ENCODE measurements around the gene BYSL. TPM values are rescaled to one million over a fixed set of nuclear protein-coding genes. Genes with fewer than 3 reads are reported as not detected.

Gene BYSL
- total and polyA plus RNA-seq, 4 experiments from 2014 or later, result 3.1 to 9.2 (median 6.1) TPM

- H3K9me3 Mint-ChIP-seq, result no peaks in the 10 kb centered on the region
- DNase-seq, result peak in 1 of 5 donors; percentile 3
- intact Hi-C loops (cut with micrococcal nuclease), result no loop called here
- Histone ChIP-seq H3K9me3 (ENCODE audit: control insufficient read depth in 1 of 2, low read length in 2 of 2) (no peaks in the 10 kb centered on the region), H3K4me1 (ENCODE audit: insufficient read depth, low read length) (peaks cover 82% of the 10 kb centered on the region), H3K27me3 (ENCODE audit: insufficient read depth, low read length) (no peaks in the 10 kb centered on the region), H3K36me3 (ENCODE audit: insufficient read depth, low read length) (peaks cover 12% of the 10 kb centered on the region), H3K4me3 (ENCODE audit: low read length in 2 of 2) (no peak overlapping the region), H3K27ac (ENCODE audit: low read depth, low read length) (no peak overlapping the region)
- H3K4me1 Mint-ChIP-seq, result peaks cover 55 to 90% (median 68%) of the 10 kb centered on the region in 4 donors
- peak overlapping the region; percentile 1 to 88 (median 50) for H3K27ac Mint-ChIP-seq
- peak overlapping the region in 6 of 8 donors; percentile 22 to 54 (median 37) for H3K4me3 Mint-ChIP-seq
- ChIA-PET CTCF (ENCODE audit: partially characterized antibody) (interaction anchor here (0.7 to 2.4 kb wide), 3 partner anchors 38 to 80 kb away, joined by 3 to 7 read pairs (median 3); partner anchors contain the start of genes BYSL and MED20), POLR2A (ENCODE audit: partially characterized antibody) (interaction anchor here (0.9 to 1.4 kb wide), 4 partner anchors 8 to 46 kb away, joined by 3 read pairs; partner anchors contain the start of genes BYSL and MED20)
- peaks cover 21 to 46% of the 10 kb centered on the region in 2 donors for H3K36me3 Mint-ChIP-seq
- no peaks in the 10 kb centered on the region for H3K27me3 Mint-ChIP-seq
Measured at GRCh38 chr6:41964201-41964887, 43.0 kb downstream of the BYSL start.

GRCh38 chr6:41965429-41966213 is 44.3 kb downstream of the BYSL start:
- peaks cover 54 to 88% (median 69%) of the 10 kb centered on the region in 4 donors for H3K4me1 Mint-ChIP-seq
- POLR2A ChIA-PET (ENCODE audit: partially characterized antibody), result interaction anchor here (1.0 to 1.4 kb wide), 2 partner anchors 45 to 81 kb away, joined by 3 read pairs; partner anchors contain the start of genes BYSL and MED20

GRCh38 chr6:41966214-41966920 is 45.1 kb downstream of the BYSL start:
- H3K27ac Mint-ChIP-seq, result peak overlapping the region in 5 of 7 donors; percentile 4 to 72 (median 37)
- peaks cover 26 to 49% of the 10 kb centered on the region in 2 donors for H3K36me3 Mint-ChIP-seq
- Histone ChIP-seq H3K36me3 (ENCODE audit: insufficient read depth, low read length) (peaks cover 12% of the 10 kb centered on the region), H3K27ac (ENCODE audit: low read depth, low read length) (no peak overlapping the region), H3K27me3 (ENCODE audit: insufficient read depth, low read length) (no peaks in the 10 kb centered on the region), H3K4me1 (ENCODE audit: insufficient read depth, low read length) (peaks cover 83% of the 10 kb centered on the region), H3K4me3 (ENCODE audit: low read length in 2 of 2) (no peak overlapping the region), H3K9me3 (ENCODE audit: control insufficient read depth in 1 of 2, low read length in 2 of 2) (no peaks in the 10 kb centered on the region)
- no peaks in the 10 kb centered on the region for H3K9me3 Mint-ChIP-seq
- H3K4me1 Mint-ChIP-seq, result peaks cover 53 to 88% (median 70%) of the 10 kb centered on the region in 4 donors
- no peak for DNase-seq
- POLR2A ChIA-PET (ENCODE audit: partially characterized antibody), result interaction anchor here (1.0 to 1.4 kb wide), 2 partner anchors 45 to 80 kb away, joined by 3 read pairs; partner anchors contain the start of genes BYSL and MED20
- intact Hi-C loops (cut with micrococcal nuclease), result no loop called here
- CTCF ChIA-PET (ENCODE audit: partially characterized antibody), result interaction anchor here (2.0 kb wide), 1 partner anchor 77 kb away, joined by 7 read pairs; no protein-coding TSS in a partner anchor
- H3K4me3 Mint-ChIP-seq, result no peak overlapping the region
- no peaks in the 10 kb centered on the region for H3K27me3 Mint-ChIP-seq

More at GRCh38 chr6:41965429-41966213, 44.3 kb downstream of the BYSL start:
- Mint-ChIP-seq H3K4me3 (no peak overlapping the region), H3K27ac (peak overlapping the region in 5 of 7 donors; percentile 4 to 72 (median 47)), H3K9me3 (no peaks in the 10 kb centered on the region), H3K27me3 (no peaks in the 10 kb centered on the region), H3K36me3 (peaks cover 25 to 45% of the 10 kb centered on the region in 2 donors)
- no peak overlapping the region for H3K4me3 ChIP-seq (ENCODE audit: low read length in 2 of 2)
- H3K4me1 ChIP-seq (ENCODE audit: insufficient read depth, low read length), result peaks cover 80% of the 10 kb centered on the region
- CTCF ChIA-PET (ENCODE audit: partially characterized antibody), result interaction anchor here (0.8 to 2.4 kb wide), 2 partner anchors 45 to 78 kb away, joined by 3 to 7 read pairs; partner anchors contain the start of genes BYSL and MED20
- no peak for DNase-seq
- intact Hi-C loops (cut with micrococcal nuclease), result no loop called here
- no peak overlapping the region for H3K27ac ChIP-seq (ENCODE audit: low read depth, low read length)
- H3K36me3 ChIP-seq (ENCODE audit: insufficient read depth, low read length), result peaks cover 12% of the 10 kb centered on the region
- H3K27me3 ChIP-seq (ENCODE audit: insufficient read depth, low read length), result no peaks in the 10 kb centered on the region
- no peaks in the 10 kb centered on the region for H3K9me3 ChIP-seq (ENCODE audit: control insufficient read depth in 1 of 2, low read length in 2 of 2)

GRCh38 chr6:41966961-41967311 is 45.6 kb downstream of the BYSL start:
- H3K9me3 ChIP-seq (ENCODE audit: control insufficient read depth in 1 of 2, low read length in 2 of 2), result no peaks in the 10 kb centered on the region
- no peak overlapping the region for H3K27ac ChIP-seq (ENCODE audit: low read depth, low read length)
- H3K4me3 ChIP-seq (ENCODE audit: low read length in 2 of 2), result no peak overlapping the region
- no peaks in the 10 kb centered on the region for H3K27me3 ChIP-seq (ENCODE audit: insufficient read depth, low read length)
- ChIA-PET CTCF (ENCODE audit: partially characterized antibody) (interaction anchor here (2.0 kb wide), 1 partner anchor 77 kb away, joined by 7 read pairs; no protein-coding TSS in a partner anchor), POLR2A (ENCODE audit: partially characterized antibody) (interaction anchor here (0.6 kb wide), 1 partner anchor 495 kb away, joined by 3 read pairs; no protein-coding TSS in a partner anchor)
- H3K4me3 Mint-ChIP-seq, result no peak overlapping the region
- H3K36me3 ChIP-seq (ENCODE audit: insufficient read depth, low read length), result peaks cover 12% of the 10 kb centered on the region
- peaks cover 47 to 86% (median 65%) of the 10 kb centered on the region in 4 donors for H3K4me1 Mint-ChIP-seq
- no peaks in the 10 kb centered on the region for H3K27me3 Mint-ChIP-seq
- H3K4me1 ChIP-seq (ENCODE audit: insufficient read depth, low read length), result peaks cover 79% of the 10 kb centered on the region
- intact Hi-C loops (cut with micrococcal nuclease), result no loop called here
- H3K9me3 Mint-ChIP-seq, result no peaks in the 10 kb centered on the region
- H3K36me3 Mint-ChIP-seq, result peaks cover 21 to 44% of the 10 kb centered on the region in 2 donors
- DNase-seq, result no peak
- H3K27ac Mint-ChIP-seq, result peak overlapping the region in 2 of 7 donors; percentile 17 to 72

GRCh38 chr6:41967312-41968287 is 46.3 kb downstream of the BYSL start:
- H3K4me1 Mint-ChIP-seq, result peaks cover 52 to 87% (median 70%) of the 10 kb centered on the region in 4 donors
- H3K27me3 ChIP-seq (ENCODE audit: insufficient read depth, low read length), result no peaks in the 10 kb centered on the region
- H3K36me3 ChIP-seq (ENCODE audit: insufficient read depth, low read length), result peaks cover 12% of the 10 kb centered on the region
- no peak overlapping the region for H3K27ac ChIP-seq (ENCODE audit: low read depth, low read length)
- no peaks in the 10 kb centered on the region for H3K27me3 Mint-ChIP-seq
- H3K27ac Mint-ChIP-seq, result peak overlapping the region in 3 of 7 donors; percentile 52 to 72 (median 62)
- DNase-seq, result no peak
- H3K4me3 ChIP-seq (ENCODE audit: low read length in 2 of 2), result no peak overlapping the region
- ChIA-PET POLR2A (ENCODE audit: partially characterized antibody) (interaction anchor here (0.5 to 1.3 kb wide), 4 partner anchors 10 to 494 kb away, joined by 3 read pairs; partner anchors contain the start of gene TOMM6), CTCF (ENCODE audit: partially characterized antibody) (interaction anchor here (0.8 to 2.0 kb wide), 5 partner anchors 14 to 131 kb away, joined by 3 to 7 read pairs (median 3); no protein-coding TSS in a partner anchor)
- H3K4me3 Mint-ChIP-seq, result peak overlapping the region in 2 of 8 donors; percentile 13 to 54
- H3K4me1 ChIP-seq (ENCODE audit: insufficient read depth, low read length), result peaks cover 77% of the 10 kb centered on the region
- peaks cover 25 to 49% of the 10 kb centered on the region in 2 donors for H3K36me3 Mint-ChIP-seq
- no peaks in the 10 kb centered on the region for H3K9me3 Mint-ChIP-seq
- intact Hi-C loops (cut with micrococcal nuclease), result no loop called here
- no peaks in the 10 kb centered on the region for H3K9me3 ChIP-seq (ENCODE audit: control insufficient read depth in 1 of 2, low read length in 2 of 2)

GRCh38 chr6:41970436-41970846 is 49.1 kb downstream of the BYSL start:
- POLR2A ChIA-PET (ENCODE audit: partially characterized antibody), result interaction anchor here (1.1 kb wide), 1 partner anchor 32 kb away, joined by 3 read pairs; no protein-coding TSS in a partner anchor

More at GRCh38 chr6:41970436-41970846, 49.1 kb downstream of the BYSL start:
- Mint-ChIP-seq H3K27ac (peak overlapping the region; percentile 25 to 82 (median 59)), H3K27me3 (no peaks in the 10 kb centered on the region), H3K9me3 (no peaks in the 10 kb centered on the region), H3K36me3 (peaks cover 14 to 47% of the 10 kb centered on the region in 2 donors), H3K4me3 (peak overlapping the region in 7 of 8 donors; percentile 17 to 70 (median 57)), H3K4me1 (peaks cover 42 to 85% (median 64%) of the 10 kb centered on the region in 4 donors)
- intact Hi-C loops (cut with micrococcal nuclease), result no loop called here
- H3K36me3 ChIP-seq (ENCODE audit: insufficient read depth, low read length), result peaks cover 5% of the 10 kb centered on the region
- H3K4me3 ChIP-seq (ENCODE audit: low read length in 2 of 2), result no peak overlapping the region
- H3K27ac ChIP-seq (ENCODE audit: low read depth, low read length), result no peak overlapping the region
- peak in 1 of 5 donors; percentile 8 for DNase-seq
- CTCF ChIA-PET (ENCODE audit: partially characterized antibody), result no interaction called here
- H3K4me1 ChIP-seq (ENCODE audit: insufficient read depth, low read length), result peaks cover 71% of the 10 kb centered on the region
- H3K9me3 ChIP-seq (ENCODE audit: control insufficient read depth in 1 of 2, low read length in 2 of 2), result no peaks in the 10 kb centered on the region
- H3K27me3 ChIP-seq (ENCODE audit: insufficient read depth, low read length), result no peaks in the 10 kb centered on the region

All from CD4-positive, alpha-beta memory T cell (primary cell).